HPDE6-E6E7 (cell line): ENCODE measurements around the gene IQGAP2.
"Not testable (repeated sequence)": the region's sequence is repeated elsewhere in the genome, so short reads cannot be mapped to it uniquely, and the experiment has no call there.

Experiments used
- DNase-seq: peaks from one replicate; pipeline ENCODE4 v3.0.0; 2011; ENCODE audit warnings: missing footprints; ENCODE audit errors: extremely low spot score

The IQGAP2 gene

DNA sequence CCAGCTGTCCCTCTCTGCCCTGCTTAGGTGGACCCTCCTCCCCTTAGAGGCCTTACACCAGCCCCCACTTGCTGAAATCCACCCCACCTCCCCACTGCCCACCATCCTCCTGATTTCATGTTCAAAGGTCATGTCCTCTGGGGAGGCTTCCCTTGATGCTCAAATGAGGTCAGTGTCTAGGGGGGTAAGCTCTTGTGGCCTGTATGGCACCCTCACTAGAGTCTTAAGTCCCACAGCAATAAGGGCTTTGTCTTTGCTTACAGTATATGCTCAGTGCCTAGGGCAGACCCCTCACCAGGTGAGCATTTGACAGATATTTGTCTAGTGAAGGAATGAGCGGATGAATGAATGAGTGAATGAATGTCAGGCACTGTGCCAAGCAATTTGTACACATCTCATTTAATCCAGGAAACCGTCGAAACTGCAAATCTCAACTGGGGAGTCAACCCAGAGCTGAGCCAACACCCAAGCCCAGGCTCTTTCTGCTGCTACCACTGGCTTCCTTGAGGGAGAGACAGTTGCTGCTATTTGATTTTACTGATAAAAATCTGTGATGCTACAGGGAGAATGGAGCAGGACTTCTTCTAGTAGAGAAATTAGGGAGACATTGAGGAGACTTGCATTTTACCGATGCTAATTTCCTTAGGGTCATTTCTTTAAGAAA, 101.9 kb downstream of the IQGAP2 start:
- DNase-seq: no peak

DNA sequence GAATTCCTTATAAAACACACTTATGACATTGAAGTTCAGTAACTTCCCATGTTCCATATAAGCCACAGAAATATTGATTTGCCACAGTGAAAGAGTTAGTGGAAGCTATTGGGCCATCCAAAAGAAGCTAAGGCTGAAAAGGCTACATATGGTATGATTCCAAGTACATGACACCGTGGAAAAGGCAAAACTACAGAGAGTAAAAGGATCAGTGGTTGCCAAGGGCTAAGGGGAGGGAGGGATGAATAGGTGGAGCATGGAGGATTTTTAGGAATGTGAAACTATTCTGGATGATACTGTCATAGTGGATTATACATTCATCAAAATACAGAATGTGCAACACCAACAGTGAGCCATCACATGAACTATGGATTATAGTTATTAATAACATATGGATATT, 110.4 kb downstream of the IQGAP2 start:
- no peak for DNase-seq

DNA sequence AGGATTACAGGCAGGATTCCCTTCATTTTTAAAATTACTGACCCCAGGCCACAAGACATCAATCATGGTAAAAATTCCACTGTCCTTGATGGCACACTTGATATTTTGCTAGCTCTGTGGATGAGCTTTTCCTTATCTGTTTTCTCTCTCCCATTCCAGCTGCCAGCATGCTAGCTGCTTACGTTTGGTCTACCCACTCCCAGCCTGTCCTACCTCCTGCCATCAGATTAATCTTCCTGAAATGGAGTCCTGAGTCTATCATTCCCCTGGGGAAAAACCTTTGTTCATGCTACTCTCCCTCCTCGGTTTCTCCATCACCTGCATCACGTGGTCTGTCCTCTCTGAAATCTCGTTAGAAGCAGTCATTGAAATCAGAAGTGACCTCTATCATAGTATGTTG, 111.2 kb downstream of the IQGAP2 start:
- DNase-seq: no peak

DNA sequence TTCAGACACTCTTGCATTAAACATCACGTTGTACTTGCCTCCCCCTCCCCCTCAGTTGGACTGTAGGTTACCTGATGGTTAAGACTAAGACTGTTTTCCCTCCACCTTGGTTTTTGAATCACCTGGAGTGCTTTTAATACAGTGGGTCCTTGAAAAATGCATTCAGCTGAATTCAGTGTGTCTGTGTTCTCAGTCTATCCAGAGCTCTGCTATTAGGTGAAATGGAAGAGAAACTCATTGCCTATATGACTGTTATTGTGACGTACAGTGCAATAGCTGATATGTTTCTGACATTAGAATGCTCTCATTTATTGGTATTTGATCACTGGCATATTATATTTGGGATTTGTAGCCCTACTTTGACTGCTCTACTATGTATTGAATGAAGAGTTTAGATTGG, 111.6 kb downstream of the IQGAP2 start:
- DNase-seq: no peak

DNA sequence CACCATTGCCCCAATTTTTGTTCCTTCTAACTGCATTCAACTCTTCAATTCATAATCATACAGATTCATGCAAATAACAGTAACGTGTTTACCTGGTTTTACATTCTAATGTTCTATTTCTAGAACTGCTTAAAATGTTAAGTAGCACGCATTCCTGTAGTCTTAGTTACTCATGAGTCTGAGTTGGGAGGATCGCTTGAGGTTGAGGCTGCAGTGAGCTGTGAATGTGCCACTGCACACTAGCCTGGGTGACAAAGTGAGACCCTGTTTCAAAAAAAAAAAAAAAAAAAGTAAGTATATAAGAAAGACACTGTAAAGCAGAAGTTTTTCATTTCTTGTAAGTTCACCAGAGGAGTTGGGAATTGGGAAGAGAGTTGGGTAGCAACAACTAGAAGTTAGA, 114.2 kb downstream of the IQGAP2 start:
- no peak for DNase-seq

DNA sequence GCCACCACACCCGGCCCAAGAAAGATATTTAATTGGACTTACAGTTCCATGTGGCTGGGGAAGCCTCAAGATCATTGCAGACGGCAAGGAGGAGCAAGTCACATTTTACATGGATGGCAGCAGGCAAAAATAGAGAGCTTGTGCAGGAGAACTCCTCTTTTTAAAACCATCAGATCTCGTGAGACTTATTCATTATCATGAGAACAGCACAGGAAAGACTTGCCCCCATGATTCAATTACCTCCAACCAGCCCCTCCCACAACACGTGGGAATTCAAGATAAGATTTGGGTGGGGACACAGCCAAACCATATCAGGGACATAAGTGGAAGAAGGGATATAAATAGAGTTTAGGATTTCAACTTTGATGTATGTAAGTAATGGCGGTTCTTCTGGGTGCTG, 115.2 kb downstream of the IQGAP2 start:
- DNase-seq: not testable (repeated sequence)

DNA sequence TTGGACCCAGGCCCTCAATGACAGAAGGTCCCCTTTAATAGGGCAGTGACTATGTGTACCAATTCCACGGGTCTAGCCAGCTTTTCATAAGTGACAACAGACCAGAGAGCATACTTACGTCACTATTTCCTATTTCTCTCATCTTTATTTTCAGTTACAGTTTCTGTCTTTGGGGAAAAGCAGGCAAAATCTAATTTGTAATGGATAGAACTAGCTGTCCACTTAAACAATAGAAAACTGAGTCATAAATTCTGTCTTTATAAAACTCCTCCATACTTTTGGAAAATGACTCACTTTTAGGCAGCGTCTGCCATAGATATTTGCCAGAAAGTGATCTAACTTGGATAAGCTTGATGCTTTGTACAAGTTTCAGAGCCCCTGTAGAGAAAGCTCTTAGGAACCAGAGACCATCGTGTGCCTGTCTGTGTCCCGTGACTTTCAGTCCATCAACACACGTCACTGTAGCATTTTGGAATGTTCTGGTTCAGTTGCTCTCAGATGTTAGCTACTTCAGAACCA, 118.2 kb downstream of the IQGAP2 start:
- no peak for DNase-seq

DNA sequence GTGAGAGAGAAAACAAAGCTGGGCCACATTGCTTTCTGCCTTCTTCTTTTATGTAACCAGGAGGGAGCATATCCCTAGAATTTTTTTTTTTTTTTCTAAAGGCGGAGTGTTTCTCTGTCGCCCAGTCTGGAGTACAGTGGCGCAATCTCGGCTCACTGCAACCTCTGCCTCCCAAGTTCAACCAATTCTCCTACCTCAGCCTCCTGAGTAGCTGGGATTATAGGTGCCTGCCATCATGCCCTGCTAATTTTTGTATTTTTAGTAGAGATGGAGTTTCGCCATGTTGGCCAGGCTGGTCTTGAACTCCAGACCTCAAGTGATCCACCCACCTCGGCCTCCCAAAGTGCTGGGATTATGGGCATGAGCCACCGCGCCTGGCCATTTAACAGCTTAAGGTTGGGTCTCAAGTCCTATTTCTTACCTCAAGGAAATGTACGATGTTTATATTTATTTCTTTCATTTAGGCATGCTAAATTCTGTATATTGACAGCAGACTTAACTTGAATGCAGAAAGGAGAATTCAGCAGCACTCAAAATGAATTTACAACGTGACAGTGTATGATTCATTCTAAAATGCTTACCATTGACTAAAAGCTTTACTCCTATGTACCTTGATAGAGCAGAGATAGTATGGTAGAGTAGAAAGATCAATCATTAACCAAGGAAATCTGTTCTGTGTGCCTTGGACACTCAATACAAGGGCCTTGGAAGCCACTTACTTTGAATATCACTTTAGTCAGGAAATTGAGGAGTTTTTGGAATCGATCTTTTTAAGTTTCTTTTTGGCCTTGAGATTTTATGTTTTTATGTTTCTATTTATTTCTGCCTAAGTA, 119.2 kb downstream of the IQGAP2 start:
- no peak for DNase-seq

DNA sequence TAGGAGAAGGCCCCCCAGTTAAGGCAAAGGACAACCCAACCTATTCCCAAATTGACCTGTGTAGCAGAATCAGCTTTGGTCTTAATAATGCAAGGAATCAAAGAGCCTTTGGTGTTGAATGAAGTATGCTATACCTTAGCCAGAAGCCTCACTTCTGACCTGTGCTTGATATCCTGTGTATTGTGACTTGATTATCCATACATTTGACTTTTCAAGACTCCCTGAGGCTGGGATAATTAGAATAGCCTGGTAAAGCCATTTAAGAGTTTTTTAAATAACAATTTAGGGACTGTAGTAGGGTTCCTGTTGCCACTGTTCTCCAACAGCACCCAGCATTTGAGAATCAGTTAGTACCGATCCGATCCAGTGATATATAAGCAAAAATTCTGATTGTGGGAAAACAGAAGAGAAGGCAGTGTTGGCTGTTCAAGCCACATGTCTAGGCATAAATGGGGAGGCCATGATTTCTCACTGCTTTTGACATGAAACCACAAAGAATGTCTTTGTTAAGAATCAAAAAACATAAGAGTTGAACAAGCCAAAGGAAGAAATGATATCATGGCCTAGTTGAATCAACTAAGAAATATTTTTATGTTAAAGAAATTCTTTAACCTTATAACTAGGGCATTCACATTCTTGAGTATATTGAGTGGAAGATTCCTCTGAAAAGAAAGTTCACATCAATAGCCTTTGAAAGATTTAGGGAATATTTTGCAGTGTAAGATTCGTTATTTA, 121.2 kb downstream of the IQGAP2 start:
- no peak for DNase-seq

DNA sequence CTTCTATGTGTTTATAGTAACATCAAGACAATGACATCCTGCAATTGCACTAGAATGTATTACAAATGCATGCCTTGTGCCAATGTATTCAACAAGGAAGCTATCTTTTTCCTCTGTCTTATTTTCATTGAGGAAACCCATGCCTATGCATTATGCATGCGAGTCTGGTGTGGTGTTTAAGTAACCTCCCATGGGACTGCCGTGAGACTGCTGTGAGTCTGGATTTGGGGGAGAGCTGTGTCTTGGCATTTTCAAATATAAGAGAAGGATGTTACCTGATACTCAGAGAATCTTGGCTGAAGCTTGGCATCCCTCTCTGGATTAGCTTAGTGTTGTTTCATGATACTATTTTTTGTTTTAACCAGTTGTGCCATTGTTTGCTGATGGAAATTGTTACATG, 121.8 kb downstream of the IQGAP2 start:
- no peak for DNase-seq

DNA sequence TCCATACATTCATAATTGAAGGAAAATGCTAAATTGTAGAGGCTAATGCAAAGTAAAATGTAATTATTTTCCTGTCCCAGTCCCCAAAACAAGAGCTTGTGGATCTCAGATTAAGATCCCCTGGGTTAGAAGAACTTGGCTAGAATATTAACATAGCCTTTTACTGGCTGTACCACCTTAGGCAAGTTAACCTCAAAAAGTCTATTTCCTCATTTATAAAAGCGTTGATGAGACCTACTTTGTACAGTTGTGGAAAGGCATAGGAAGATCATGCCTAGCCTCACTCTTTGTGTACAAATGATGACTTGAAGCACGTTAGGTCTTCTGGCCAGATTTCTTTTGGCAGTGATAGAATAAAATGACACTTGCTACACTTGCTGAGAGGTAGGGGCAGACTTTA, 122.9 kb downstream of the IQGAP2 start:
- DNase-seq: no peak

DNA sequence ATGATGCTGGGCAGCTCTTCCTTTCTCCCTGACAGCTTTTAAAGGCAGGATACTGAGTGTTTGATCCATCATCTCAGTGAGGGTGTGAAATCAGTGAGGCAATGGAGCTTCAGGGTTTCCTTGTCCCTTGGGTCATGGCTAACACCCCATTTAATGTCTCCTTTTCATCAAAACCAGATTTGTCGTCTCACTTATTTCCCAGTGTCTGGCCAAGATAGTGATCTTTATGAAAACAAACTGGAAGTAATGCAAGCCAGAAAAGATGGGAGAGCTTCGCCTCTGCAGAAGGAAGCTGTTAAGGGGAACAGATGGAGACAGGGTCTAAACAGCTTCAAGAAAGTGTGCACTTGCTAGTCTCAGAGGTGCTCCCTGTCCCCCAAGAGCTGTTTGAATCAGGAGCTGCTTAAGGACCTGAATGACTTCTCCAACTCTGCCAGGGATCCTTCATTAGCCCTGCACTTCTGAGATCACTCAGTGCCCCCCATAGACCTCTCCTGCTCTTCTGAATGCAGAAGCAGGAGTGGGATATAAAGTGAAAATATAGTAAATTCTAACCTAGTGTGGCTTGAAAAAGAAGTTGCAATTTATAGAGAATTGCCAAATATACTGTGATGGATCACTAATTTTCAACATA, 124.0 kb downstream of the IQGAP2 start:
- DNase-seq: no peak

DNA sequence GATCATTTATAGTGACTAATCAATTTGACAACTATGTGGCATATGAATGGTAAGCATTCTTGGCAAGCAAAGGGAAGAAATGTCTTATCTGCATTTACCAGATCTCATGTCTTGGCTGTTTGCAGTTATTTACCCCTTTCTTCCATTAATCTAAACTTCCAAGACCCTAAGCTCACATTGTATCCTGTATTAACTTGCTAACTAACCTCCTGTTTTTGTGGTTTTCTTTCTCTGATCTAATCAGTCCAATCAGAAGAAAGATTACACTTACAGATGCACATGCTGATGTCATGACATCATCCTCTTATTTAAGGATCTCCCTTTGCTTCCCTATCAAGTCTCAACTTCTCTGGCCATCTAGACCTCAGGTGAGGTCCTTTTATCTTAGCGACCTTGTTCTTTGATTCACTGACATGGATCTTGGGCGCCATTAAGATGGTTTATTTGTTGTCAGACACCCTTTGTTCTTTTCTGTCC, 124.6 kb downstream of the IQGAP2 start:
- no peak for DNase-seq

DNA sequence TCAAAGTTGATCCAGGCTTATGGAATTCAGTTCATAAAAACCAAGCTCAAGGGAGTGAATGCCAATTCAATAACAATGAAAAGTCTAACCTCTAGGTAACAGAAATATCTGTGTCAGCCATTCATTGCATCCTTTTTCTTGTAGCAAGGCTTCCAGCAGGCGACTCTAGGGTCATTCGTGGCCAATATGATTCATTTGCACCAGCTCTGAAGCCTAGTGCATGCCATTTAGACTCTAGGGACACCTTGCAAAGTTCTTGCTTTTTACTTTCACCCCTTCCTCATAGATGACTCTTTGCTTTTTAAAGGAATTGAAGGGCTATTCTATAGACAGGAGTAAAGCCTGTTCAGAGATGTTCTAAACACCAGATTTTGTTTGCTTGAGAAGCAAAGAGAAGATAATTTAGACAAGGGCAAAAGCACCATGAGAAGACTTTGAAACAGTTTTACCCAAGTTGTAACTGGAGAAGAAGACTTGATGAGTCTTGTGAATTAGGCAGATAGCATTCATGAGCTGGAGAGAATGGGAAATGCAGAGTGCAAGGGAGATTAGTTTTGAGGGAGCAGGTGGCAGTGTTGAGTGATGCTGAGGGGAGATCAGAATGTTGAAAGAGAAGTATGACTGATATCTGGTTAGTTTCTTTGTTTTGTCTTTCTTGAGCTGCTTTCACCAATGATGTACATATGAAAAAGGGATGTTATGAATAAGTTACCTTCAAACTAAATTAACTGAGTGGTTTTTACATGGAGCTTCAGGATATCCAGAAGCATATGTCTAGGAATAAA, 125.7 kb downstream of the IQGAP2 start:
- DNase-seq: no peak

DNA sequence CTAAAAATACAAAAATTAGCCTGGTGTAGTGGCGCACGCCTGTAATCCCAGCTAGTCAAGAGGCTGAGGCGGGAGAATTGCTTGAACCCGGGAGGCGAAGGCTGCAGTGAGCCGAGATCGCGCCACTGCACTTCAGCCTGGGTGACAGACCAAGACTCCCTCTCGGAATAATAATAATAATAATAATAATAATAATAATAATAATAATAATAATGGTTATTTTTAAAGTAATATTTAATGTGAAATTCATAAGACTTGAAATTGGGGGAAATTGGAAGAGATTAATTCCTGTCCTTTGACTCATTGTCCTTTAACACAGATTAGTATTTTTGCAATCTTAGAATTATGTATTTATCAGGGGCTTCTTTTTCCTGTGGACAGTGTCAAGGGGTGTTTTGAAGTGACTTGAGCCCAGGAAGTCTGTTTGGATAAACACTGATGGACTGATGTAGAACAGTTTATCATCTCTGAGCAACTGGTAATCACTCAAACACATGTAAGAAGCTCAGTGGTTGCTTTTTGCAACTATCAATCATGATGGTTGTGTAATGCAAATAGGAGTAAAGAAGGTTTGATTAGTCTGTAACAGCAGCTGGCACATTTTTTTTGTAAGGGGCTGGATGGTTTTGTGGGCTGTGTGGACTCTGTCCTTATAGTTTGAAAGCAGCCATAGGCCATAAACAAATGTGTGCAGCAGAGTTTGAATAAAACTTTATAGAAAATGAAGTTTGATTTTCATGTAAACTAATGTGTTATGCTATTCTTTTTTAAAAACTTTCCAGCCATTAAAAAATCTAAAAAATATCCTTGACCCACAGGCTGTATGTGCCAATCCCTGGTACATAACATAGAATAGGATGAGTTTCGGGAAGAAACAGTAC, 126.6 kb downstream of the IQGAP2 start:
- no peak for DNase-seq

DNA sequence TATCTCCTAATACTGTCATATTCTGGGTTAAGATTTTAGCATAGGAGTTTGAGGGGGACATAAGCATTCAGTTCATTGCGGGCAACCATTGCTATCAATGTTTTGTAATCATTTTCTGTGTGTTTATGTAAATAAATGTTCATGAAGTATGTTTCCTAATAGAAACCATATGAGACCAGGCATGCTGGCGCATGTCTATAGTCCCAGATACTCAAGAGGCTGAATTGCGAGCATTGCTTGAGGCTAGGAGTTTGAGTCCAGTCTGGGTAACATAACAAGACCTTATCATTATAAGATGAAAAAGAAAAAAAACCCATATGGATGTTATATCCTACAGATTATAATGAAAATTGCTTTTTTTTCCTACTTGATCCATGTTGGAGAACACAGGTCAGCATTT, 129.0 kb downstream of the IQGAP2 start:
- no peak for DNase-seq

DNA sequence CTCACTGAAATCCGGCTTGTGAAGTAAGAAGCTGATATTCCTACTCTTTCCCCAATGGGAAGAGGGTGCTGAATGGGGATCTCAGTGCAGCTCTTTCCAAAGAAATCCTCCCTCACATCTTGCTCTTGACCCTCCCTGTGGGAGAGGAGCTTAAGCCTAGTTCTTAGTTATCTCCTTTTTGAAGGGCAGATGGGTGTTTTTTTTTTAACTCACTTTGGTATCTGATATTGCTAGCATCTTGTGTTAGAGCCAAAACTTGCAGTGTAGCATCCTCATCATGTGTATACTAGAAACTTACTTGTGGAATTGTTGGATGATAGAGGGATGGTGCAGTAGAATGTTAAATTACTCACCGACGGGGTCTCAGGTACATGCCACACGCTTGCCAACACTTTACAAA, 129.9 kb downstream of the IQGAP2 start:
- DNase-seq: no peak

DNA sequence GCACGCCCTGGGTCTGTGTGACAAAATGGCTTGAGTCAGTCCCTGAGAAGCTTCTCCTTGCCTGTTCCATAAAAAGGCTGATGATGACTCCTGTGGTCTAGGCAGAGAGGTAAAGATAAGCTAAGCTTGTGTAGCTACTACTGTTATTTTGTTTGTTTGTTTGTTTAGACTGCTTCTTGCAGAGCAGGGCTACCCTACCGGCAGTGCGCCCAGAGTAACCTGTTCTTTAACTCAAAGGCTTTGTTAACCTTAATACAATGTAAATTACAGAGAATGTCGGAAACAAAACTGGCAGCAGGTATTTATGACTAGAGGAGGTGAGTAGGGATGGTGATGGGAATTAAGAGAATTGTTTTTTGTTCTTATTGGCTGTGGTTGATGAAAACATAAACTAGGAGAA, 132.5 kb downstream of the IQGAP2 start:
- DNase-seq: no peak

DNA sequence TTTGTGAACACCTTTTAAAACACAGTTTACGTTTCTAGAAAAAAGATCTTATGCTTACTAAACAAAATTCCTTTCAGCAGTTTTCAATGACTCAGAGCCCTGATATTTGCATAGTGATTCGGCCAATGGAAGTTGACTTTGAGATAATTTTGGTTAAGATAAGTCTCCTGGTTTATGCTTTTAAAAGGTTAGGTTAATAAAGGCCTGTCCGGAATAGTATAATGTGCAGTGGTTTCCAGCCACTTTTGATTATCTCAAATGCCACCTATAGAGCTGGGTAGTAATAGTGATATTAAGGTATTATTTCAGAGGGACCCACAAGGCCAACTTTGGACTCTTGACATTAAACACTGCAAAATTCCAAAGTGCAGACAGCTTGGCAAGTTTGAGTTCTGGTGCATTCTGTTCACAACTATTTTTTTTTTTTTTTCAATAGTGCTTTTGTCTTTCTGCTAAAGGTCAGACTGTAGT, 134.0 kb downstream of the IQGAP2 start:
- DNase-seq: no peak

DNA sequence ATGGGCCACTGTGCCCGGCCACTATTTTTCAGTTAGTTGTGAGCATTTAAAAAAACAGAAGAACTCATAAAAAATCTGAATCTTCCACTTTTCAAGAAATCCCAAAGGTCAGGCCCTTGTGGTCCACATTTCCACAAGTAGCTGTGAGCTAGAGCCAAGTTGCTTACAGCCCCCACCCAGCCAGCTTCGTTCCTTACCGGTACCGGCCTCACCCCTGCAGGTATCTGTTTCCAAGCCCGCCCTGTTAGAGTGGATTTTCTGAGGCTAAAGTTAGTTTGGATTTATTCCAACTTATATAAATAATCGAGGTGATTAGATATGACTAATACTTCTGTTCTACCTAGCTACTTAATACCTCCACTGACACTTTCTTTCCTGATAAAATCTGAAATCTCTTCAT, 139.2 kb downstream of the IQGAP2 start:
- no peak for DNase-seq
